Activated T-helper 1 cell treated with anti-CD3 and anti-CD28 coated beads, Interleukin-2, amount 50 U/mL, for 16 hours (primary cell): ENCODE measurements around the gene STK32A.

Experiments
- DNase-seq, 2 donors: peaks; one replicate each; pipeline ENCODE4 v3.0.0-alpha.2; 2020; ENCODE audit warnings: low read depth in 1 of 2, low spot score in 1 of 2

STK32A gene

GRCh38 chr5:147388184-147389108 is 153.6 kb downstream of the STK32A start:
- DNase-seq: no peak

- no peak for DNase-seq
These were observed 155.9 kb downstream of the STK32A start for GRCh38 chr5:147390654-147391225.

- DNase-seq: no peak
These were observed 157.0 kb downstream of the STK32A start for GRCh38 chr5:147391781-147392180.

- no peak for DNase-seq
These were observed 159.2 kb downstream of the STK32A start for GRCh38 chr5:147393874-147394672.

- DNase-seq: no peak
These were observed 161.4 kb downstream of the STK32A start for GRCh38 chr5:147396070-147396823.

GRCh38 chr5:147397616-147398015 is 162.8 kb downstream of the STK32A start:
- DNase-seq: no peak

GRCh38 chr5:147398860-147399259 is 164.0 kb downstream of the STK32A start:
- DNase-seq: no peak

GRCh38 chr5:147400126-147400809 is 165.4 kb downstream of the STK32A start:
- no peak for DNase-seq

GRCh38 chr5:147400881-147401280 is 166.1 kb downstream of the STK32A start:
- no peak for DNase-seq

GRCh38 chr5:147403651-147404640 is 169.1 kb downstream of the STK32A start:
- DNase-seq: no peak

GRCh38 chr5:147404706-147405105 is 169.9 kb downstream of the STK32A start:
- no peak for DNase-seq

GRCh38 chr5:147406636-147407035 is 171.8 kb downstream of the STK32A start:
- no peak for DNase-seq

GRCh38 chr5:147407094-147407681 is 172.4 kb downstream of the STK32A start:
- no peak for DNase-seq

GRCh38 chr5:147408980-147409379 is 174.2 kb downstream of the STK32A start:
- no peak for DNase-seq

GRCh38 chr5:147410496-147411358 is 175.9 kb downstream of the STK32A start:
- DNase-seq: no peak

GRCh38 chr5:147411359-147412319 is 176.8 kb downstream of the STK32A start:
- no peak for DNase-seq

GRCh38 chr5:147412561-147412960 is 177.7 kb downstream of the STK32A start:
- DNase-seq: no peak
